Jurkat, Clone E6-1 (cell line): Measurements from ENCODE around the gene DSP.

Experiments used
- DNase-seq: peaks from one replicate; pipeline ENCODE4 v3.0.0-alpha.2; 2011; ENCODE audit warnings: low read depth, low spot score
- H3K4me3 ChIP-seq: 2 replicates; pipeline ENCODE4 v1.5.1; 2011; ENCODE audit warnings: mild to moderate bottlenecking, low read length, control low read depth, moderate library complexity

DSP gene

GRCh38 chr6:7588506-7588905 is 47.0 kb downstream of the DSP start:
- no peak overlapping the region for H3K4me3 ChIP-seq
- no peak for DNase-seq

- no peak for DNase-seq
- no peak overlapping the region for H3K4me3 ChIP-seq
Measured at GRCh38 chr6:7589221-7589620, 47.8 kb downstream of the DSP start.

- peak; percentile 87 for DNase-seq
- peak within 1 kb of the TSS; percentile 75 for H3K4me3 ChIP-seq
Measured at GRCh38 chr6:7589949-7590917, 48.8 kb downstream of the DSP start, which contains the start of gene SNRNP48. SNRNP48 (plus strand) TSS chr6:7590198; CDS start chr6:7590258, 60 bp downstream.

GRCh38 chr6:7590918-7591302 is 49.4 kb downstream of the DSP start:
- no peak for DNase-seq
- H3K4me3 ChIP-seq, result peak overlapping the region; percentile 75

GRCh38 chr6:7591770-7592169 is 50.3 kb downstream of the DSP start:
- no peak for DNase-seq
- no peak overlapping the region for H3K4me3 ChIP-seq

GRCh38 chr6:7593229-7593628 is 51.8 kb downstream of the DSP start:
- no peak overlapping the region for H3K4me3 ChIP-seq
- no peak for DNase-seq

- no peak for DNase-seq
- no peak overlapping the region for H3K4me3 ChIP-seq
Measured at GRCh38 chr6:7594579-7595125, 53.2 kb downstream of the DSP start.

- no peak overlapping the region for H3K4me3 ChIP-seq
- DNase-seq, result no peak
Measured at GRCh38 chr6:7604003-7604402, 62.5 kb downstream of the DSP start.

- H3K4me3 ChIP-seq, result no peak overlapping the region
- no peak for DNase-seq
Measured at GRCh38 chr6:7604506-7604905, 63.0 kb downstream of the DSP start.

- no peak overlapping the region for H3K4me3 ChIP-seq
- DNase-seq, result peak; percentile 45
Measured at GRCh38 chr6:7615611-7616383, 74.3 kb downstream of the DSP start.

- DNase-seq, result no peak
- H3K4me3 ChIP-seq, result no peak overlapping the region
Measured at GRCh38 chr6:7617801-7618764, 76.6 kb downstream of the DSP start.

GRCh38 chr6:7621761-7622160 is 80.3 kb downstream of the DSP start:
- H3K4me3 ChIP-seq, result no peak overlapping the region
- DNase-seq, result no peak

GRCh38 chr6:7624796-7625710 is 83.6 kb downstream of the DSP start:
- DNase-seq, result no peak

GRCh38 chr6:7628479-7628878 is 87.0 kb downstream of the DSP start:
- DNase-seq, result no peak
- no peak overlapping the region for H3K4me3 ChIP-seq

More at GRCh38 chr6:7624796-7625710, 83.6 kb downstream of the DSP start:
- no peak overlapping the region for H3K4me3 ChIP-seq

GRCh38 chr6:7628909-7629308 is 87.4 kb downstream of the DSP start:
- no peak overlapping the region for H3K4me3 ChIP-seq
- no peak for DNase-seq

- DNase-seq, result no peak
- H3K4me3 ChIP-seq, result no peak overlapping the region
Measured at GRCh38 chr6:7629321-7629720, 87.8 kb downstream of the DSP start.

GRCh38 chr6:7630792-7631191 is 89.3 kb downstream of the DSP start:
- no peak overlapping the region for H3K4me3 ChIP-seq
- no peak for DNase-seq

- no peak overlapping the region for H3K4me3 ChIP-seq
- no peak for DNase-seq
Measured at GRCh38 chr6:7631466-7631865, 90.0 kb downstream of the DSP start.
